Fibroblast of the conjunctiva (primary cell): Measurements from ENCODE around the gene AKR7A2.
"Not testable (repeated sequence)": the region's sequence is repeated elsewhere in the genome, so short reads cannot be mapped to it uniquely, and the experiment has no call there.

Source experiments
- DNase-seq: peaks from one replicate; pipeline ENCODE4 v3.0.0-alpha.2; 2010; ENCODE audit warnings: low read depth

AKR7A2 gene

GRCh38 chr1:19306941-19307340 is 5.0 kb downstream of the AKR7A2 start:
- DNase-seq, result no peak

DNA sequence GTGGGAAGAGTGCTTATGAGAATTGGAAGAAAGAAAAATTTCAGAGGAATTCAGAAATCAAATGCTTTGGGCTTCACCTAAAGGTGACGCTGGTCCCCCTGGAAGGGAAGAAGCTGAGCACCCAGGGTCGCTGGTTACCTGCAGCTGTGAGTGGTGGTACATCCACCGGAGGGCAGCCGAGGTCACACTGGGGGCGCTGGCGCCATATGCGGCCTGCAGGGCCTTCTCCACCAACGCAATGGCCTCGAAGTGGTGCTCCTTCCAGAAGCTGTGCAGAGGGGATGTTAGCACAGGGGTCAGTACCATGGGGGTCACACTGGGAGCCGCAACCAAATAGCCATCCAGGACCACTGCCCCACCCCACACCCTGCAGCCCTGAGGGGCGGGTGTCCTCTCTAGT is 6.1 kb downstream of the AKR7A2 start:
- DNase-seq, result no peak

GRCh38 chr1:19304081-19304480 is 7.9 kb downstream of the AKR7A2 start:
- DNase-seq, result not testable (repeated sequence)

DNA sequence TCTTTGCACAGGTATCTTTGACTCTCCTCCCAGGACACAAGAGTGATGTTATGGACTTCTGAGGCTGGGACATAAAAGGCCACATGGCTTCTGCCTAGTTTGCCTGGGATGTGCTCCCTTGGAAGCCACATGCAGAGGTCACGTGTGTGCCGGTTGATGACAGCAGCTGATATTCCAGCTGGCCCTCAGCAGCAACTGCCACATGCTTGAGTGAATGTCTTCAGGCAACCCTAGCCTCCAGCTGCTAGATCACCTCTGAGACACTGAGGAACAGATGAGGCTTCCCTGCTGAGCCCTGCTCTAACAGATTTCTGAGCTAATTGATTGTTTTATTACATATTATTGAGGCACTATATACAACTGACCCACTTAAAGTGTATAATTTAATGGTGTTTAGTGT is 11.7 kb downstream of the AKR7A2 start:
- no peak for DNase-seq

DNA sequence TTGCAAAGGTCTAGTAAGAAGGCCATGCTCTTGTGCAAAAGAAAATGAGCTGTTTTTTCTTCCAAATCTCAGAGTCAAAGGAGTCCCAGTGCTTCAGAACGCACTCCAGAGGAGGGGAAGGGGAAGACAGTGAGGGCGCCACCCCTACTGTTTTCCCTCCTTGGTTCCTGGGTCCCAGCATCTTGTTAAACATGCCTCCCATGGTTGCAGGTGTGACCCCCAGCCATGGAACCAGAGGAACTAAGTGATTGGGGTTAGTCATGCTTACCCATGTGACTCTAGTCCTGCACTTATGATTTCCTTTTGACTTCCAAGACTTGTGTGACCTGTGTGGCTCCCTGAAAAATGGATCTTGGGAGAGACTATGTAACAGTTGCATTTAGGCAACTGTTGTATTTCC is 17.3 kb downstream of the AKR7A2 start:
- no peak for DNase-seq

GRCh38 chr1:19289244-19289643 is 22.7 kb downstream of the AKR7A2 start:
- no peak for DNase-seq

DNA sequence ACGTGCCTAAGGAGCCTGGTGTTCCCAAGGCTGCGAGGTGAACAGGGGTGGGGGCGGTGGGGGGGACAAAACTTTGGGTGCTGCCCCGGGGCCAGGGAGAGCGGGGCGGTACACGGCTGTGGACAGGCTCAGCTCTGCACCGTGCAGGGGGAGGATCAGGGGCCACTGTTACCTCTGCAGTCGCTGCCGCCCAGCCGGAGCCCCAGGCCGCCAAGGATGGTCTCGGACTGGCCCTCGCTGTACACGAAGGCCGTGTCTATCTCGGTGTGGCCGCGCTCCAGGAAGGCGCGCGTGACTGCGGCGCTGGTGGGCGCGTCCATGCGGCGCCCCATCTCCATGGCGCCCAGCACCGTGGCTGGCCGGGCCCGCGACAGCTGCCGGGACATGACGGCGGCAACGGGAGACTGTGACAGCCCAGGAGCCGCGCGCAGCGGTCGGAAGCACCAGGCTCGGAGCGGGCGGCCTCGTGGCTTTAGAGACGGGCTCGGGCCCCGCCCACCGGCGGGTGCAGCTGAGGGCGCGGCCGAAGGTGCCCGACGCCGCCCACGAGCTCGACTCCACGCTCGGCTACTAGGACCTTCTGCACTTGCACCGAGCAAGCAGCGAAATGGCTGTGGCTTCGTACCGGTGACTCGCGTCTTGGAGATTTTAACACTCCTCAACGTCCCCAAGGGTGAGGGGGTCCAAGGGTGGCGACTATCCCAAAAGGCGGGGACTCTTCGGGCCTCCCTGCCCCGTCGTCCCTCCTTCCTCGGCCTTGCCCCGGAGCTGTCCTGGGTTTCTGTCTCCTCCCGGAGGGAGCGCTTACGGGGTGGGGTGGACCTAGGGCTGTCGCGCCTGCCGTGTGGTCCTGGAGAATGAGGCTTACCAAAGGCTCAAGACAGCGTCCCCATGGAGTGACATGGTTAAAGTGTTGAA is 23.4 kb downstream of the AKR7A2 start, which contains the start of gene AKR7A3:
AKR7A3 (minus strand) TSS at position 447 of the 918 bp plus-strand sequence; CDS start at position 386, 61 bp downstream.
- DNase-seq, result not testable (repeated sequence)

GRCh38 chr1:19287436-19288185 is 24.3 kb downstream of the AKR7A2 start:
- DNase-seq, result no peak

DNA sequence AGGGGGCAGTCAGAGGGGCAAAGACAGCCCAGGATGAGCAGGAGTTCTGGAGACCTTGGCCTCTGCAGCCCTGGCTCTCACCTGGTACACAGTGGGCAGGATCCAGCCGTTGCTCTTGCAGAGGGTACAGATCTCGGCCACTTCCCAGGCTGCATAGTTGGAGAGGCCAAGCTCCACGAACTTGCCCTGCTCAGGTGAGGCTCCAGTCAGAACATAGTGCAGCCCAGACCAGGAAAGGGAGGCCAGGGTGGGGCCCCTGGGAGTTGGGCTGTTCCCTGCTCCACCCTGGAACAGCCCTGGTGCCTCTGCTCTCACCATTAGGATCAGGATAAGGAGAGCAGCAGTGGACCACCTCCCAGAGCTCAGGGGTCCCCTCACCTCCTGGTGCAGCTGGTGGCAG is 26.1 kb downstream of the AKR7A2 start:
- DNase-seq, result not testable (repeated sequence)

DNA sequence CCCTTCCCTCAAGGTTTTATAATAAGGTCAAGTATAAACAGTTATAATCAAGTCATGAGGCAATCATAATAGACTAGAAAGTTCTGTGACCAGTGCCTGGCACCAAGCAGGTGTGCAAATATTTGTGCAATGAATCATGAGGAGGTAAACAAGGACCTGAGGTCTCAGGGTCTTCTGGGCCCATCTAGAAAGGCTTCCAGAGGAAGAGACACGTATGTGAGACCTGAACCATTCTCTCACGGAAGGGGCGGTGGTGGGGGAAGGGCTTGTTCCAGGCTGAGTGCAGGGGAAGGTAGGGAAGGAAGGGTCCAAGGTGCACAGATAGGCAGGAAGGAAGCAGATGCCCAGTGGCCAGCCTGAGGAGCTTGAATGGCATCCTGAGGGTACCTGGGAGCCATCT is 26.6 kb downstream of the AKR7A2 start:
- DNase-seq, result not testable (repeated sequence)

DNA sequence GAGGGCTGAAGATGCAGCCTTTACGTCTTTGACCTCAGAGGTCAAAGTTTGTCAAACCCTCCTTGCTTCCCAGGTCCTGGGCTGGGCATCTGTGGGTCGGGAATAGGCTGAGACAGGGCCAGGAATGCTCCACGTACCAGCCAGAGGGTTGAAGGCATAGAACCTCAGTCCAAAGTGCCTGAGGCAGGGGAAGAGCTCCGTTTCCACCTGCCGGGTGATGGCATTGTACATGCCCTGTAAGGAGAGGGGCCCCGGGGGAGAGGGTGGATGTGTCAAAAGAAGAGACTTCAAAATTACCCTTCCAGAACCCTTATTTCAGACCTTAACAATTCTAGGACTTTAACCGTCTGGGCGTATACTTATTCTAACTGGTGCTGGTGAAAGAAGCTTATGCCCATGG is 27.1 kb downstream of the AKR7A2 start:
- DNase-seq, result no peak

- DNase-seq, result no peak
Observed at GRCh38 chr1:19283891-19284290, 28.1 kb downstream of the AKR7A2 start.

GRCh38 chr1:19274636-19275035 is 37.3 kb downstream of the AKR7A2 start:
- DNase-seq, result no peak

- not testable (repeated sequence) for DNase-seq
Observed at GRCh38 chr1:19273844-19274531, 38.0 kb downstream of the AKR7A2 start.

DNA sequence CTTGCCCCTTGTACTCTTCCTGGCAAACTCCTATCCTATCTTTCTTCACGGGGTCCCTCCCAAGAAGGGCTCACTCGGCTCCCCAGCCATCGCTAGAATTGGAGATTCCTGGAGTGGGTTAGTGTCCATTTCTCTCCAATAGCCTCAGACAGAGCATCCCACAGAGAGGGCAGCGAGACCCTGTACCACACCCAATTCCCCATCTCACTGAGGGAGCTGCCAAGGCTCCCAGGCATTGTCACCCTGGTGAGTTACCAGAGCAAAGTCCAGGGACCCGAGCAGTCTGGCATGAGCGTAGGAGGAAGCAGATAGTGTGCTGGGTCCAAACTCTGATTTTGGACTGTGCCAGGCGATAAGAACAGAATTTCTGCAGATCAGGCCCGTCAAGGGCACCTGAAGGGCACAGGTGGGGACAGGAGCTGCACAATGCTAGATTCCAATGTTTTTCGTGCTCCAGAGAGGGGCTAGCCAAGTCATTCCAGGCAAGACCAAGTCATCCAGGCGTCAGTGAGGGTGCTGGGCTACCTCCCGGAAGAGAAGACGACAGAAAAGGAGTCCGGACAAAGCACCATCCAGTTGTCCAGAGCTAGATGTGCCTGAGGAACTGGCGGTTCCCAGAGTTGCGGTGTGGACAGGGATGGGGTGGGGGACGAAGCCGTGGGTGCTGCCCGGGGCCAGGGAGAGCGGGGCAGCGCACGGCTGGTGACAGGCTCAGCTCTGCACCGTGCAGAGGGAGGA is 38.7 kb downstream of the AKR7A2 start:
- DNase-seq, result no peak

GRCh38 chr1:19272064-19272463 is 39.9 kb downstream of the AKR7A2 start:
- DNase-seq, result no peak

DNA sequence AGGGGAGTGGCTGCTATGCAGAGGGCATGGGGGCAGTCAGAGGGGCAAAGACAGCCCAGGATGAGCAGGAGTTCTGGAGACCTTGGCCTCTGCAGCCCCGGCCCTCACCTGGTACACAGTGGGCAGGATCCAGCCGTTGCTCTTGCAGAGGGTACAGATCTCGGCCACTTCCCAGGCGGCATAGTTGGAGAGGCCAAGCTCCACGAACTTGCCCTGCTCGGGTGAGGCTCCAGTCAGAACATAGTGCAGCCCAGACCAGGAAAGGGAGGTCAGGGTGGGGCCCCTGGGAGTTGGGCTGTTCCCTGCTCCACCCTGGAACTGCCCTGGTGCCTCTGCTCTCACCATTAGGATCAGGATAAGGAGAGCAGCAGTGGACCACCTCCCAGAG is 41.6 kb downstream of the AKR7A2 start:
- DNase-seq, result not testable (repeated sequence)

DNA sequence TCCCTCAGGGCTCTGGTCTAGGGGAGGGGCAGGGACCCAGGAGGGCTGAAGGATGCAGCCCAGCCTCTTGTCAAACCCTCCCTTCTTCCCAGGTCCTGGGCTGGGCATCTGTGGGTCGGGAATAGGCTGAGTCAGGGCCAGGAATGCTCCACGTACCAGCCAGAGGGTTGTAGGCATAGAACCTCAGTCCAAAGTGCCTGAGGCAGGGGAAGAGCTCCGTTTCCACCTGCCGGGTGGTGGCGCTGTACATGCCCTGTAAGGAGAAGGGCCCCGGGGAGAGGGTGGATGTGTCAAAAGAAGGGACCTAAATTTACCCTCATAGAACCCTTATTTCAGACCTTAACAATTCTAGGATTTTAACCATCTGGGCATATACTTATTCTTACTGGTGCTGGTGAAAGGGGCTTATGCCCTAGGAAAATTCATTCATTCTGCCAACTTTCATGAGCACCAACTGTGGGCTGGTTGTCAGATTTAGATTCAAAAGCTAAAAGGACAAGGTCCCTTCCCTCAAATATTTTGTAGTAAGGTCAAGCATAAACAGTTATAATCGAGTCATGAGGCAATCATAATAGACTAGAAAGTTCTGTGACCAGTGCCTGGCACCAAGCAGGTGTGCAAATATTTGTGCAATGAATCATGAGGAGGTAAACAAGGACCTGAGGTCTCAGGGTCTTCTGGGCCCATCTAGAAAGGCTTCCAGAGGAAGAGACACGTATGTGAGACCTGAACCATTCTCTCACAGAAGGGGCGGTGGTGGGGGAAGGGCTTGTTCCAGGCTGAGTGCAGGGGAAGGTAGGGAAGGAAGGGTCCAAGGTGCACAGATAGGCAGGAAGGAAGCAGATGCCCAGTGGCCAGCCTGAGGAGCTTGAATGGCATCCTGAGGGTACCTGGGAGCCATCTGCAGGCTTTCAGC is 42.3 kb downstream of the AKR7A2 start:
- DNase-seq, result not testable (repeated sequence)

- no peak for DNase-seq
Observed at GRCh38 chr1:19268445-19268844, 43.5 kb downstream of the AKR7A2 start.

GRCh38 chr1:19262744-19263143 is 49.2 kb downstream of the AKR7A2 start:
- no peak for DNase-seq

- no peak for DNase-seq
Observed at GRCh38 chr1:19262047-19262446, 49.9 kb downstream of the AKR7A2 start.
